ENCODE results near the gene SF3B6. TPM values are rescaled to one million over a fixed set of nuclear protein-coding genes. Genes with fewer than 3 reads are reported as not detected.
A peak's percentile ranks its signal among the peaks of the same experiment; 100 is the strongest.

SF3B6 gene
- total and polyA plus RNA-seq, 9 of the 15 experiments (the other 6 are each of a cell fraction or from before 2014, with no cell fraction given): 146 to 591 (median 295) TPM

DNA sequence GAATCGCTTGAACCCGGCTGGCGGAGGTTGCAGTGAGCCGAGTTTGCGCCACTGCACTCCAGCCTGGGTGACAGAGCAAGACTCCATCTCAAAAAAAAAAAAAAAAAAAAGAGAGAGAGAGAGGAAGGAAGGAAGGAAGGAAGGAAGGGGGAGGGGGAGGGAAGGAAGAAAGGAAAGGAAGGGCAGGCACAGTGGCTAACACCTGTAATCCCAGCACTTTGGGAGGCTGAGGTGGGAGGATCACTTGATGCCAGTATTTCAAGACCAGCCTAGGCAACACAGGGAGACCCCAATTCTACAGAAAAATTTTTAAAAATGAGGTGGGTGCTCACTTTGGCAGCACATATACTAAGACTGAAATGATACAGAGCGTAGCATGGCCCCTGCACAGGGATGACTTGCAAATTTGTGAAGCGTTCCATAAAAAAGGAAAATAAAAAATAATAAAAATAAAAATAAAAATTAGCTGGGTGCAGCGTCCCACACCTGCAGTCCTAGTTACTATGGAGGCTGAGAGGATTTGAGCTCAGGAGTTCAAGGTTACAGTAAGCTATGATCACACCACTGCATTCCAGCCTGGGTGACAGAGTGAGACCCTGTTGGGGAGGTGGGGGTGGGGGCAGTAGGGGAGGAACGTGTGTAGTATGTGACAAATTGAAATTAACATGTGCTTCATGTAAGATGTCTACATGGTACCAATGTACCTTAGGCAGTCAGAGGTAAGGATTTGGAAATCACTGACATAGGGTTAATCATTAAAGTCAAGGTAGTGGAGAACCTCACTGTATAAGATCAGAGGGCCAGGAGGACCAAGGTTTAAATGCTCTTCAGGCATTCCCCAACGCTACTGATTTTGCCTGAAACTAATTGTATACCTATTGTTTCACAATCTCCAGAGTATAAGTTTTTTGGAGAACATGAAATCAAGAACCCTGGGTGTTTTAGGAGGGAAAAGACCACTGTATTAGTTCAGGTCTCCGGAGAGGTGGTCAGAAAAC, 30.3 kb downstream of the SF3B6 start (continued):
- TF ChIP-seq, protein P1, sequence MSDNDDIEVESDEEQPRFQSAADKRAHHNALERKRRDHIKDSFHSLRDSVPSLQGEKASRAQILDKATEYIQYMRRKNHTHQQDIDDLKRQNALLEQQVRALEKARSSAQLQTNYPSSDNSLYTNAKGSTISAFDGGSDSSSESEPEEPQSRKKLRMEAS (CRISPR knock-in tag; IDR thresholded peaks at IDR 0.05): no peak
- TF ChIP-seq, protein P2, sequence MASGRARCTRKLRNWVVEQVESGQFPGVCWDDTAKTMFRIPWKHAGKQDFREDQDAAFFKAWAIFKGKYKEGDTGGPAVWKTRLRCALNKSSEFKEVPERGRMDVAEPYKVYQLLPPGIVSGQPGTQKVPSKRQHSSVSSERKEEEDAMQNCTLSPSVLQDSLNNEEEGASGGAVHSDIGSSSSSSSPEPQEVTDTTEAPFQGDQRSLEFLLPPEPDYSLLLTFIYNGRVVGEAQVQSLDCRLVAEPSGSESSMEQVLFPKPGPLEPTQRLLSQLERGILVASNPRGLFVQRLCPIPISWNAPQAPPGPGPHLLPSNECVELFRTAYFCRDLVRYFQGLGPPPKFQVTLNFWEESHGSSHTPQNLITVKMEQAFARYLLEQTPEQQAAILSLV (tag; IDR thresholded peaks at IDR 0.05): no peak
- no peak for TF ChIP-seq ZNF23 (CRISPR knock-in tag; IDR thresholded peaks at IDR 0.05)
- TF ChIP-seq TEAD4 (IDR thresholded peaks at IDR 0.05; ENCODE audit: low read length): no peak
- no peak for TF ChIP-seq TEAD4 (CRISPR knock-in tag; IDR thresholded peaks at IDR 0.05; ENCODE audit: borderline replicate concordance)
- no peak for TF ChIP-seq IRF2 (CRISPR knock-in tag; IDR thresholded peaks at IDR 0.05)
- TF ChIP-seq NFATC3 (IDR thresholded peaks at IDR 0.05): no peak
- TF ChIP-seq KDM2B (CRISPR knock-in tag; IDR thresholded peaks at IDR 0.05): no peak
- no peak for TF ChIP-seq RBM25 (IDR thresholded peaks at IDR 0.05; ENCODE audit: low read depth, low read length, severe bottlenecking)
- TF ChIP-seq, protein P3, sequence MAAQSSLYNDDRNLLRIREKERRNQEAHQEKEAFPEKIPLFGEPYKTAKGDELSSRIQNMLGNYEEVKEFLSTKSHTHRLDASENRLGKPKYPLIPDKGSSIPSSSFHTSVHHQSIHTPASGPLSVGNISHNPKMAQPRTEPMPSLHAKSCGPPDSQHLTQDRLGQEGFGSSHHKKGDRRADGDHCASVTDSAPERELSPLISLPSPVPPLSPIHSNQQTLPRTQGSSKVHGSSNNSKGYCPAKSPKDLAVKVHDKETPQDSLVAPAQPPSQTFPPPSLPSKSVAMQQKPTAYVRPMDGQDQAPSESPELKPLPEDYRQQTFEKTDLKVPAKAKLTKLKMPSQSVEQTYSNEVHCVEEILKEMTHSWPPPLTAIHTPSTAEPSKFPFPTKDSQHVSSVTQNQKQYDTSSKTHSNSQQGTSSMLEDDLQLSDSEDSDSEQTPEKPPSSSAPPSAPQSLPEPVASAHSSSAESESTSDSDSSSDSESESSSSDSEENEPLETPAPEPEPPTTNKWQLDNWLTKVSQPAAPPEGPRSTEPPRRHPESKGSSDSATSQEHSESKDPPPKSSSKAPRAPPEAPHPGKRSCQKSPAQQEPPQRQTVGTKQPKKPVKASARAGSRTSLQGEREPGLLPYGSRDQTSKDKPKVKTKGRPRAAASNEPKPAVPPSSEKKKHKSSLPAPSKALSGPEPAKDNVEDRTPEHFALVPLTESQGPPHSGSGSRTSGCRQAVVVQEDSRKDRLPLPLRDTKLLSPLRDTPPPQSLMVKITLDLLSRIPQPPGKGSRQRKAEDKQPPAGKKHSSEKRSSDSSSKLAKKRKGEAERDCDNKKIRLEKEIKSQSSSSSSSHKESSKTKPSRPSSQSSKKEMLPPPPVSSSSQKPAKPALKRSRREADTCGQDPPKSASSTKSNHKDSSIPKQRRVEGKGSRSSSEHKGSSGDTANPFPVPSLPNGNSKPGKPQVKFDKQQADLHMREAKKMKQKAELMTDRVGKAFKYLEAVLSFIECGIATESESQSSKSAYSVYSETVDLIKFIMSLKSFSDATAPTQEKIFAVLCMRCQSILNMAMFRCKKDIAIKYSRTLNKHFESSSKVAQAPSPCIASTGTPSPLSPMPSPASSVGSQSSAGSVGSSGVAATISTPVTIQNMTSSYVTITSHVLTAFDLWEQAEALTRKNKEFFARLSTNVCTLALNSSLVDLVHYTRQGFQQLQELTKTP (IDR thresholded peaks at IDR 0.05; ENCODE audit: low read depth in 1 of 2, partially characterized antibody in 2 of 2): peak in 1 of 2 experiments; percentile 66
- TF ChIP-seq HDAC8 (tag; IDR thresholded peaks at IDR 0.05): no peak
- TF ChIP-seq C11orf30 (IDR thresholded peaks at IDR 0.05; ENCODE audit: low read depth): peak; percentile 76
- no peak for TF ChIP-seq ZNF140 (CRISPR knock-in tag; IDR thresholded peaks at IDR 0.05)
- no peak for TF ChIP-seq ARHGAP35 (IDR thresholded peaks at IDR 0.05; ENCODE audit: partially characterized antibody)
- TF ChIP-seq, protein P4, sequence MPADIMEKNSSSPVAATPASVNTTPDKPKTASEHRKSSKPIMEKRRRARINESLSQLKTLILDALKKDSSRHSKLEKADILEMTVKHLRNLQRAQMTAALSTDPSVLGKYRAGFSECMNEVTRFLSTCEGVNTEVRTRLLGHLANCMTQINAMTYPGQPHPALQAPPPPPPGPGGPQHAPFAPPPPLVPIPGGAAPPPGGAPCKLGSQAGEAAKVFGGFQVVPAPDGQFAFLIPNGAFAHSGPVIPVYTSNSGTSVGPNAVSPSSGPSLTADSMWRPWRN (IDR thresholded peaks at IDR 0.05; ENCODE audit: low read depth): no peak
- TF ChIP-seq NFE2L1 (tag; IDR thresholded peaks at IDR 0.05; ENCODE audit: borderline replicate concordance, low read depth): peak; percentile 64
- TF ChIP-seq GTF2A2 (tag; IDR thresholded peaks at IDR 0.05): no peak

All from K562 (cell line).